ENCODE measurements around the gene NECTIN2.
"Not testable (repeated sequence)": the region's sequence is repeated elsewhere in the genome, so short reads cannot be mapped to it uniquely, and the experiment has no call there.

Gene NECTIN2

GRCh38 chr19:44882619-44883397, 36.7 kb downstream of the NECTIN2 start:
- H3K36me3 ChIP-seq (ENCODE audit: control insufficient read depth in 1 of 2, insufficient read depth in 2 of 2, low read length in 2 of 2), result peaks cover 15 to 21% of the 10 kb centered on the region in 2 donors
- not testable (repeated sequence) for H3K27me3 ChIP-seq (ENCODE audit: control insufficient read depth in 1 of 2, insufficient read depth in 2 of 2, low read length in 2 of 2); H3K27ac ChIP-seq (ENCODE audit: low read depth, low read length); H3K4me1 ChIP-seq (ENCODE audit: control insufficient read depth in 1 of 2, insufficient read depth in 2 of 2, low read length in 2 of 2); H3K4me3 ChIP-seq (ENCODE audit: low read depth in 1 of 2, low read length in 2 of 2); H3K9me3 ChIP-seq (ENCODE audit: control insufficient read depth in 1 of 2, low read length in 2 of 2); H3K9ac ChIP-seq (ENCODE audit: low read depth in 1 of 2, low read length in 2 of 2)

GRCh38 chr19:44883922-44884321, 37.8 kb downstream of the NECTIN2 start:
- Histone ChIP-seq H3K9me3 (ENCODE audit: control insufficient read depth in 1 of 2, low read length in 2 of 2) (no peaks in the 10 kb centered on the region), H3K4me1 (ENCODE audit: control insufficient read depth in 1 of 2, insufficient read depth in 2 of 2, low read length in 2 of 2) (no peaks in the 10 kb centered on the region), H3K9ac (ENCODE audit: low read depth in 1 of 2, low read length in 2 of 2) (no peak overlapping the region), H3K27me3 (ENCODE audit: control insufficient read depth in 1 of 2, insufficient read depth in 2 of 2, low read length in 2 of 2) (no peaks in the 10 kb centered on the region), H3K36me3 (ENCODE audit: control insufficient read depth in 1 of 2, insufficient read depth in 2 of 2, low read length in 2 of 2) (peaks cover 15 to 24% of the 10 kb centered on the region in 2 donors), H3K27ac (ENCODE audit: low read depth, low read length) (no peak overlapping the region), H3K4me3 (ENCODE audit: low read depth in 1 of 2, low read length in 2 of 2) (no peak overlapping the region)

- H3K4me1 ChIP-seq (ENCODE audit: control insufficient read depth in 1 of 2, insufficient read depth in 2 of 2, low read length in 2 of 2), result peaks cover under 1 to 1% of the 10 kb centered on the region in 2 donors
- H3K27me3 ChIP-seq (ENCODE audit: control insufficient read depth in 1 of 2, insufficient read depth in 2 of 2, low read length in 2 of 2), result no peaks in the 10 kb centered on the region
- no peaks in the 10 kb centered on the region for H3K9me3 ChIP-seq (ENCODE audit: control insufficient read depth in 1 of 2, low read length in 2 of 2)
- peaks cover 14 to 24% of the 10 kb centered on the region in 2 donors for H3K36me3 ChIP-seq (ENCODE audit: control insufficient read depth in 1 of 2, insufficient read depth in 2 of 2, low read length in 2 of 2)
- H3K9ac ChIP-seq (ENCODE audit: low read depth in 1 of 2, low read length in 2 of 2), result no peak overlapping the region
- no peak overlapping the region for H3K4me3 ChIP-seq (ENCODE audit: low read depth in 1 of 2, low read length in 2 of 2)
- no peak overlapping the region for H3K27ac ChIP-seq (ENCODE audit: low read depth, low read length)
Measured at GRCh38 chr19:44884566-44884965, 38.5 kb downstream of the NECTIN2 start.

- Histone ChIP-seq H3K9ac (ENCODE audit: low read depth in 1 of 2, low read length in 2 of 2) (no peak overlapping the region), H3K4me3 (ENCODE audit: low read depth in 1 of 2, low read length in 2 of 2) (no peak overlapping the region), H3K4me1 (ENCODE audit: control insufficient read depth in 1 of 2, insufficient read depth in 2 of 2, low read length in 2 of 2) (peaks cover 7 to 8% of the 10 kb centered on the region in 2 donors), H3K27me3 (ENCODE audit: control insufficient read depth in 1 of 2, insufficient read depth in 2 of 2, low read length in 2 of 2) (no peaks in the 10 kb centered on the region), H3K36me3 (ENCODE audit: control insufficient read depth in 1 of 2, insufficient read depth in 2 of 2, low read length in 2 of 2) (peaks cover 11 to 20% of the 10 kb centered on the region in 2 donors), H3K9me3 (ENCODE audit: control insufficient read depth in 1 of 2, low read length in 2 of 2) (no peaks in the 10 kb centered on the region), H3K27ac (ENCODE audit: low read depth, low read length) (no peak overlapping the region)
Measured at GRCh38 chr19:44886141-44886540, 40.0 kb downstream of the NECTIN2 start.

GRCh38 chr19:44887648-44888047, 41.6 kb downstream of the NECTIN2 start:
- Histone ChIP-seq H3K27me3 (ENCODE audit: control insufficient read depth in 1 of 2, insufficient read depth in 2 of 2, low read length in 2 of 2) (no peaks in the 10 kb centered on the region), H3K9ac (ENCODE audit: low read depth in 1 of 2, low read length in 2 of 2) (no peak overlapping the region), H3K36me3 (ENCODE audit: control insufficient read depth in 1 of 2, insufficient read depth in 2 of 2, low read length in 2 of 2) (peaks cover 11 to 24% of the 10 kb centered on the region in 2 donors), H3K4me3 (ENCODE audit: low read depth in 1 of 2, low read length in 2 of 2) (no peak overlapping the region), H3K4me1 (ENCODE audit: control insufficient read depth in 1 of 2, insufficient read depth in 2 of 2, low read length in 2 of 2) (peaks cover 16 to 20% of the 10 kb centered on the region in 2 donors), H3K27ac (ENCODE audit: low read depth, low read length) (no peak overlapping the region), H3K9me3 (ENCODE audit: control insufficient read depth in 1 of 2, low read length in 2 of 2) (no peaks in the 10 kb centered on the region)

GRCh38 chr19:44888335-44888734, 42.2 kb downstream of the NECTIN2 start:
- Histone ChIP-seq H3K4me1 (ENCODE audit: control insufficient read depth in 1 of 2, insufficient read depth in 2 of 2, low read length in 2 of 2) (peaks cover 16 to 23% of the 10 kb centered on the region in 2 donors), H3K36me3 (ENCODE audit: control insufficient read depth in 1 of 2, insufficient read depth in 2 of 2, low read length in 2 of 2) (peaks cover 18 to 31% of the 10 kb centered on the region in 2 donors)
- H3K9ac ChIP-seq (ENCODE audit: low read depth in 1 of 2, low read length in 2 of 2); H3K9me3 ChIP-seq (ENCODE audit: control insufficient read depth in 1 of 2, low read length in 2 of 2); H3K27me3 ChIP-seq (ENCODE audit: control insufficient read depth in 1 of 2, insufficient read depth in 2 of 2, low read length in 2 of 2); H3K4me3 ChIP-seq (ENCODE audit: low read depth in 1 of 2, low read length in 2 of 2); H3K27ac ChIP-seq (ENCODE audit: low read depth, low read length): not testable (repeated sequence)

GRCh38 chr19:44889830-44890365, 43.8 kb downstream of the NECTIN2 start:
- Histone ChIP-seq H3K27ac (ENCODE audit: low read depth, low read length) (peak overlapping the region; percentile 98), H3K27me3 (ENCODE audit: control insufficient read depth in 1 of 2, insufficient read depth in 2 of 2, low read length in 2 of 2) (no peaks in the 10 kb centered on the region), H3K4me3 (ENCODE audit: low read depth in 1 of 2, low read length in 2 of 2) (peak overlapping the region; percentile 70 to 86), H3K4me1 (ENCODE audit: control insufficient read depth in 1 of 2, insufficient read depth in 2 of 2, low read length in 2 of 2) (peaks cover 16 to 23% of the 10 kb centered on the region in 2 donors), H3K36me3 (ENCODE audit: control insufficient read depth in 1 of 2, insufficient read depth in 2 of 2, low read length in 2 of 2) (peaks cover 18 to 46% of the 10 kb centered on the region in 2 donors), H3K9ac (ENCODE audit: low read depth in 1 of 2, low read length in 2 of 2) (peak overlapping the region; percentile 13 to 68), H3K9me3 (ENCODE audit: control insufficient read depth in 1 of 2, low read length in 2 of 2) (no peaks in the 10 kb centered on the region)

GRCh38 chr19:44890366-44891015, 44.4 kb downstream of the NECTIN2 start:
- Histone ChIP-seq H3K36me3 (ENCODE audit: control insufficient read depth in 1 of 2, insufficient read depth in 2 of 2, low read length in 2 of 2) (peaks cover 17 to 52% of the 10 kb centered on the region in 2 donors), H3K4me1 (ENCODE audit: control insufficient read depth in 1 of 2, insufficient read depth in 2 of 2, low read length in 2 of 2) (peaks cover 16 to 23% of the 10 kb centered on the region in 2 donors), H3K9ac (ENCODE audit: low read depth in 1 of 2, low read length in 2 of 2) (peak overlapping the region; percentile 13 to 68), H3K27ac (ENCODE audit: low read depth, low read length) (peak overlapping the region; percentile 98), H3K9me3 (ENCODE audit: control insufficient read depth in 1 of 2, low read length in 2 of 2) (no peaks in the 10 kb centered on the region), H3K27me3 (ENCODE audit: control insufficient read depth in 1 of 2, insufficient read depth in 2 of 2, low read length in 2 of 2) (no peaks in the 10 kb centered on the region), H3K4me3 (ENCODE audit: low read depth in 1 of 2, low read length in 2 of 2) (peak overlapping the region; percentile 70 to 86)

- Histone ChIP-seq H3K27me3 (ENCODE audit: control insufficient read depth in 1 of 2, insufficient read depth in 2 of 2, low read length in 2 of 2) (no peaks in the 10 kb centered on the region), H3K9ac (ENCODE audit: low read depth in 1 of 2, low read length in 2 of 2) (peak within 1 kb of the TSS; percentile 73 to 90), H3K4me3 (ENCODE audit: low read depth in 1 of 2, low read length in 2 of 2) (peak within 1 kb of the TSS; percentile 74 to 96), H3K4me1 (ENCODE audit: control insufficient read depth in 1 of 2, insufficient read depth in 2 of 2, low read length in 2 of 2) (peaks cover 16 to 23% of the 10 kb centered on the region in 2 donors), H3K27ac (ENCODE audit: low read depth, low read length) (peak within 1 kb of the TSS; percentile 98), H3K36me3 (ENCODE audit: control insufficient read depth in 1 of 2, insufficient read depth in 2 of 2, low read length in 2 of 2) (peaks cover 11 to 56% of the 10 kb centered on the region in 2 donors), H3K9me3 (ENCODE audit: control insufficient read depth in 1 of 2, low read length in 2 of 2) (no peaks in the 10 kb centered on the region)
Measured at GRCh38 chr19:44891016-44891882, 45.2 kb downstream of the NECTIN2 start, which contains the start of gene TOMM40. TSS of gene TOMM40 (plus strand) at chr19:44891254. CDS start at chr19:44891416, 162 bp downstream.
